ENCODE data around the gene SYK.
"Not testable (repeated sequence)": the region's sequence is repeated elsewhere in the genome, so short reads cannot be mapped to it uniquely, and the experiment has no call there.

Gene SYK

DNA sequence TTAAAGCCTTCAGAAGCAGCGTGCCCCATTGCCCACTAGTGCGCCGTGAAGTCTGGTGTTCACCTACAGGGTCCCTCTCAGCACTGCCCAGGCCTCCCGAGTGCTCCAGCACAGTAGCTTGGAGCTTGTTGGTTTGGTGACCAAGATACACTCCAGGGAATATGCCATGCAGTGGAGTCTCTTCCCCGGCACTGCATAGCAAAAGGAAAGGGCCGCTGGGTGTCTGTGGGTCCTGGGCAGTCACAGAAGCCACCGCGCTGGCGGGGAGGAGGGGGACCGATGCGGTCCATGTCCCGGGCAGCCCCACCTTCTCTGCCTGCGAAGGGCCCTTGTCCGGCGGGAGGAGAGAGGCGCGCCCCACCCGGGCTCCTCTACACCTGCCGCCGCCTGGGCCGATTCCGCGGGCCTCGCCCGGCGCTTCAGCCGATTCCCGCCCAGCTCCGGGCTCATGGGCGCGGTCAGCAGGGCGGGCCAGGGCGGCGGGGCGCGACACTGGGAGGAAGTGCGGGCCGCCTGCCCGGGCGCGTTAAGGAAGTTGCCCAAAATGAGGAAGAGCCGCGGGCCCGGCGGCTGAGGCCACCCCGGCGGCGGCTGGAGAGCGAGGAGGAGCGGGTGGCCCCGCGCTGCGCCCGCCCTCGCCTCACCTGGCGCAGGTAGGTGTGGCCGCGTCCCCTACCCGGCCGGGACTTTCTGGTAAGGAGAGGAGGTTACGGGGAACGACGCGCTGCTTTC is at the start of gene SYK:
TSS of gene SYK (plus strand) at position 579 of the 732 bp plus-strand sequence. CDS start 42,080 bp downstream, outside the sequence.
- DNase-seq: peak; percentile 5

DNA sequence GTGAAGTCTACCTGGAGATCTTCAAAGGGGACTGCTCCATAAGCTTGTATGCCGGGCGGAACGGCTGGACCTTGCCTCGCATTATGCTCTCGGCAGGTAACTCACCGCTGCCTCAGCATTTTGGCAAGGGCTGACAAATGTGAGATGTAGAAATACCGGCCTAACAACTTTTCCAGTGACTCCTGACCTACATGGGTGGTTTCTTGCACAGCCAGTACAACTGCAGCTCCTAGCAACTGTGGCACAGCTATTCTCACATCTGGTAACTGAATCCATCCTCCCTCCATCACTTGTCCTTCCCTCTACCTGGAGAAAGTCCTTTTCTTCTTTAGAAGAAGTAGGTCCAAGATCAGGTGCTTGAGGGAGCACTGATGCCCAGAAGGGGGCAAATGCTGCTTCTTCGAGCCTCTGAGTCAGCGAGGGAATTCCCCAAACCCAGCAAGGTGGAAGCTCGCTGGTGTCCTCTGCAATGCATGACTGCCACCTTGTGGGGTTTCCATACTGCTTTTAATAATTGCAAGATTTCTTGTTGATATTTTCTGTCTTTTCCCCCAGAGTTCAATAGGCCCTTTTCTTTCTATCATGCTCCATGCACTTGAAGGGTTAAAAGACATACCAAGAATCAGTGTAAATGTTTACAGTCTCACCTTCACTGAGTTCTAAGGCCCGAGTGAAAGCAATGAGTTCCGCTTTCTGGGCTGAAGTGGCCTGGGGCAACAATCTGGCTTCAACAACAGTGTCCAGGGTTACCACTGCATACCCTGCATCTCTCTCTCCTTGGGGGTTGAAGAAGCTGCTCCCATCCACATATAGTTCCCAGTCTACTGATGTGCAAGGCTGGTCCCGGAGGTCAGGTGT is 45.9 kb upstream of the SYK start:
- peak; percentile 54 for DNase-seq

DNA sequence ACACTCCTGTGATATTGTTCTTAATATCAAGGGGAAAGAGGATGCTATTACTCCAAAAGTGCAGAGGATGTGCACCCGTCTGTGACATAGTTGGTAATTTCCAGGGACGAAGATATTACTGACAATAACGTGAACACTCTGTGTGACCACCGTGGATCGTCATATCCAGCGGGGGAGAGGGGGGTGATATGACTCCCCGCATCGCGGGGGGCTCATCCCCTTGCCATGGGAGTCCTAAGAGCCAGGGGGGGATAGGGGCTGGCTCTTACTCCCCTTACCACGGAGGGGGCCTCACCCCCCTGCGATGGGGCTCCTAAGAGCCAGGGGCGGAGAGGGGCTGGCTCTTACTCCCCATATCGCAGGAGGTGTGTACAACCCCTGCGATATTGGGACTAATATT is 41.0 kb upstream of the SYK start:
- not testable (repeated sequence) for DNase-seq

DNA sequence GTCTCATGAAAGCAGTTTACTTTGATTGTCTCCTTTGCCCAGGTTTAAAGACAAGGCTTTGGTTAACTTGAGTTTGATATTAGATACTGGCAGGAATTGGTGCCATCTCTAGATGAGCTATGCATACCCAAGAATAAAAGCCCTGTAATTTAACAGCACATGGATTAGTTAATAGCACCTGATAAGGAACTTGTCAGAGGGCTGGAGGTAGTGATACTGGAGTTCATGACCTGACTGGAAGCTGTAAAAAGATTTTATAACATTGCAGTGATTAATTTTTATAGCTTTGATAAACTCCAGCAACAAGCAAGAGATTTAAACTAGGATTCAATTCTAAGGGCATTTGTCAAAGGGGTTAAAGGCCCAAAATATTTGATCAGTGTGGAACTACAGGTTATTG is 34.9 kb upstream of the SYK start:
- DNase-seq: no peak

DNA sequence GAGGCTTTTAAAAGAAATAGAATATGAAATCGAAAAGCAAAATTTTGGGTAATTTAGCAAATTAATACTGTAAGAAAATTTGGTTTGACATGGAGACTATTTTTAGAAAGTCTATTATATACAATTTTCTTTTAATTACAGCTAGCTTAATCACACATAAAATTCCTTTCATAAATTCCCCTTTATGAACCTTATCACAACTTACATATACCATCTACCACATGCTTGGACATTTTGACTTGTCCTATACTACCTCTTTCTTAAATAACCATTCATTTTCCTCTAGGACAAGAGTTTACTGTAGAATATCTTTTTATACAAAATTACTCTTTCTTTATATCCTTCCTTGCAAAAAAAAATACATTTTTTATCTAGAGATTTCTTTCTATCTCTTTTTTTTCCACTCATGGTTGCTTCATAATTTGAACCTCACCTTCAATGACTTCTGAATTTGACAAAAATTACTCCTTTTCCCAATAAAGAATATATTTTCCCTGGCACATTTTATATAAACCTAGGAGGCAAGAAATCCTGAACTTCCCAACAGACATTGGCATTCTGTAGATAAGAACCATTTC is 34.0 kb upstream of the SYK start:
- no peak for DNase-seq

DNA sequence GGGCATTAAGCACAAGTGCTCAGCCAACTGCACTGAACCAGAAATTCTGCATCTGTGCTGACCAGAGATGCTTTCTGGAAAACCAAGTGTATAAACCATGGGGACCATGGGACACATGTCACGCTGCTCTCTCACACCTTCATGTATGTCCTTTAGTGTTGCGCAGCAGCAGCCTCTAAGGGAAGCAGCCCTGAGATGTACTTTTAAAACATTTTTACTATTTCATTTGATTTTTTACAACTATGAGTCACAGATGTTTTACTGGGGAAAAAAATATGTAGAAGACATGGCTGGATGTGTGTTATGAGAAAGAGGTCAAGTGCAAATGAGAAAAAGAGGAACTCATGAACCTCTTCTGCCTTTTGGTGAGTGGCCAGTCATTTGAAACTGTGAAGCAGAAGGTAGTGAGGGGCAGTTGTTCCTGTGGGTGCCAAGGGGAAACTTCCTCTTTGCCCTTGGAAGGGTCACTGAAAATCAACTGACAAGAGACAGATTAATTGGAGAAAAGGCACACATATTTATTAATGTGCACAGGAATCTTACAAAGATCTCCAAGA is 31.4 kb upstream of the SYK start:
- DNase-seq: peak; percentile 2

DNA sequence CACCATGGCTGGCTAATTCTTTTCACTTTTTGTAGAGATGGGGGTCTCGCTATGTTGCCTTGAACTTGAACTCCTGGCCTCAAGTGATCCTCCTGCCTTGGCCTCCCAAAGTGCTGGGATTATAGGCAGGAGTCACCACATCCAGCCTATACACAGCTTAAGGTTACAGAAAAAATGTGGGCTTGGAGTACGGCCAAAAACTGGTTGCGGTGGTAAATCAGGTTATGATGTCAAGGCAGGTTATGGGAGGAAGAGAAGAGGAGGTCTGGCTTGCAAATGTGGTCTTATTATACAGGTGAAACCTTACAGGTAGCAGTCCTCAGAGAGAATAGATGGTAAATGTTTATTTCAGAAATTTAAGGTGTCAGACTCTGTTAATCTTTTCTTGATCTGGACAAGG is 30.7 kb upstream of the SYK start:
- no peak for DNase-seq

DNA sequence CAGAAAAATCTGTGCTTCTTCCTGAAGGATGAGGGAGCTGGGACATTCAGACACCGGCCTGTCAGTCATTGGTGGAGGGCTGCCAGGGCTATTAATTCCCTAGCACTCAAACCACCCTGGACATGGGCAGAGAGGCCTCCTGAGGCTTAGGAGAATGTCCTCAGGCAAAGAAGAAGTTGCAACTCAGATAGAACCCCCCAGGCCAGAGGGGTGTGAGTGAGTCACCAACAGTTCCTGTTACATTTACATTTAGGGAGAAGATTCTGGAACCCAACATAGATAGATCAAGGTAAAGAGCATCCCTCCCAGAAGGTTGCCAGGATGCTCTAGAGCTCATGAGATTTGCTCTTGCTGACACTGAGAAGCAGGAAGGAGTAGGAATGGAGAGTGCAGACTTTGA is 29.2 kb upstream of the SYK start:
- DNase-seq: no peak

DNA sequence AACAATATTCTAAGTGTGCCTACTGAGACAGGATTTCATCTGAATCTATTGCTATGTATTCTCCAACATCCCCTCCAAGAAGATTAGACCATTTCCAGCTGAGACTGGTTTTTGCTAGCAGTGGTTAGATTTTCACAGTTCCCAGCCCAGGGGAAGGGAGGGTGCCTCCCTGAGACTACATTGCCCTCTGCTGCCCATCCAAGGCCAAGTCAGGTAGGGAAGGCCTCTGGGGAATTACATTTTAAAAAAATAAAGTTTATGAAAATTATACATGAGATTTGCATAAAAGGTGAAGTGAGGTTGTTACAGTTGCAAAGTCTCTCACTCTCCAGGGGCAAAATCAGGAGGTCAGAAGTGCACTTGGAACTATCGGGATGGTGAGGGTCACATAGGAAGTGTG is 28.0 kb upstream of the SYK start:
- DNase-seq: no peak

DNA sequence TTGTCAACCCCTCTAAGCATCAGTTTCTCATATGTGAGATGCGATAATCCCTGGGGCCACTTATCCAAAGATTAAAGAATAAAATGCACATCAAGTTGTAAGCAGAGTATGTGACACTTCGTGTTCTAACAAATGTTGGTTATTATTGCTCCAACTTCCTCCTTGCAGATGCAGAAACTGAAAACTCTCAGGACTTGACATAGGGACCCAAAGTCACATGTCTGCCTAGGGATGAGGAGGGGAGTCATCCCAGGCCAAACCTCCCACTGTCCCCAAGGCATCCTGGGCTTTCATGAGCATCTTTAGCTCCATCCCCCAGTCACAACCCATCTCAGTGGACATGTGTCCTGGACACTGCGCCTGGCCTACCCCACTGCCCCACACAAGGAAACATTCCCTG is 27.5 kb upstream of the SYK start:
- no peak for DNase-seq

DNA sequence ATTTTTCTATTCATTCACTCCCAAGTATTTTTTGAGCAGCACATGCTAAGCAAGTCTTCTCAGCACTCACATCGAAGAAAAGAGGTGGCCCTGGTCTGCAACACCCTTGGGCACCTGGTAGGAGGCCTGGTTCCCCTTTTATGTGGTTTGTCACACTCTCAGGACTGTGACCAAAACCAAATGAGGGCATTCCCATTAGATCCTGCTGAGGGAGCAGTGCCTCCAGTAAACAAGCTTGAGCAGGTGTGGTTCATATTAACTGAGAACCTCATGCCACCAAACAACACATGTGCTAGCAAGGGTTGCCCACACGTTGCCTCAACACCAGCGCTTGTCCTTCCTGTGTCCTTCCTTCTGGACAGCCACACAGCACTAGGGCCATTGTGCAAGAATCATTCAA is 26.9 kb upstream of the SYK start:
- DNase-seq: peak; percentile 16

DNA sequence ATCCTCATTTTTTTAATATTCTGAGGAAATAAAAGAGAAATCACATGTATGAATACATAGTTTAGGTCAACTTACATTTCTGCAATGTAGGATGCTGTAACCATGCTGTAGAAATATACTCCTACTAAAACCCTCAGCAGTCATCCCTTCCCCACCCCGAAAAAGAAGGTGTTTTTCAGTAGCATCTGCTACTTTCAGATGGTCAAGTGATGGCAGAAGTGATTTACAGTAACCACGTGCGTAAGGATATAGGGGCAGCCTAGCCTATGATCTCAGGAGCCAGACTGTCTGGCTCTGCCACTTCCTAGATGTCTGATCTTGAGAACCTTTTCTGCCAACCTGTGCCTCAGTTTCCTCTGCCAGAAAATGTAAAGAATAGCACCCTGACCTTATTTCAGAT is 26.0 kb upstream of the SYK start:
- DNase-seq: no peak

DNA sequence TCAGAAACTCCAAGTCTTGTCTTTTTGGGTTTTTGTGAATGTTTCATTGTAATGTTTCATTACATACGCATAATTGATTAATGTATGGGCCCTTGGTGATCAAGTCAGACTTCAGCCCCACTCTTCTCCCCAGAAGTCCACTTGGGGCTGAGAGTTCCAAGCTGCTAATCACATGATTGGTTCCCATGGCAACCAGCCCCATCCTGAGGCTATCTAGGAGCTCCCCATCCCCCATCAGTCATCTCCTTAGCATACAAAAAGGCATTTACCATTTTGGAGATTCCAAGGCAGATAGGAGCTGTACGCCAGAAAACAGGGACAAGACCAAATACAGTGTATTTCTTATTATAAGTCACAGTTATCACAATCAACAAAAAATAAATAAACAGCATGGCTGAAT is 22.9 kb upstream of the SYK start:
- no peak for DNase-seq

DNA sequence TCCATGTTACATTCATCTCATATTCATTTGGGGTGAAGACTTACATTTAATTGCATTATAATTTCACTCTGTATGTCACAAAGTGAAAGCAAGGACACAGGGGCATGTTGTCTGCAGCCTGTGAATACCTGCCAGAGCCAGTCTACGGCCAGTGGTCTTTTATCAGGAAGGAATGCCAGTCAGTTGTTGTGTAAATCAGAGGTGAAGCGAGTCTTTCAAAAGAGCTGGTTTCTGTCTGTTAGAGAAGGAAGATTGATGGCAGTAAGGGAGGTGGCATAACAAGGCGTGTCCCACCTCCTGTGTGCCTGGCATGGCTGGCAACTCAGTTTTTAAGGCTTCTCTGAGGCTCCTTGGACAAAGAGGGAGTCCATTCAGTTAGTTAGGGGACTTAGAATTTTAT is 18.1 kb upstream of the SYK start:
- DNase-seq: no peak

DNA sequence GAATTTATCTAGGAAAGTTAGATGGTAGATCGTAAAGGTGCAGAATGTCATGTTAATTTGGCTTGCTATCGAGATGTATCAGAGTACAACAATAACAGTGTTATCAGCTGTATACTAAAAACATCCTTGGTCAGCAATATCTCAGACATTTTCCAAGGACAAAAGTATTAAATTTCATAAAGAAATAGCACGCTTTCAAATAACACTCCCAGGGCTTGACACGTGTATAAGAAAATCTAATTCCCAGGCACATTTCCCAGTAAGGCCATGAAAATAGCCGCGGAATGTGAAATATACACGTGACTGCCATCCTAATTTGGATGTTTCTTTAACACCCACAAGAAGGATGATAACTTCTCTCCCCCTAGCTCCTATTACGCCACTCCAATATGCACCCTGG is 17.7 kb upstream of the SYK start:
- no peak for DNase-seq

DNA sequence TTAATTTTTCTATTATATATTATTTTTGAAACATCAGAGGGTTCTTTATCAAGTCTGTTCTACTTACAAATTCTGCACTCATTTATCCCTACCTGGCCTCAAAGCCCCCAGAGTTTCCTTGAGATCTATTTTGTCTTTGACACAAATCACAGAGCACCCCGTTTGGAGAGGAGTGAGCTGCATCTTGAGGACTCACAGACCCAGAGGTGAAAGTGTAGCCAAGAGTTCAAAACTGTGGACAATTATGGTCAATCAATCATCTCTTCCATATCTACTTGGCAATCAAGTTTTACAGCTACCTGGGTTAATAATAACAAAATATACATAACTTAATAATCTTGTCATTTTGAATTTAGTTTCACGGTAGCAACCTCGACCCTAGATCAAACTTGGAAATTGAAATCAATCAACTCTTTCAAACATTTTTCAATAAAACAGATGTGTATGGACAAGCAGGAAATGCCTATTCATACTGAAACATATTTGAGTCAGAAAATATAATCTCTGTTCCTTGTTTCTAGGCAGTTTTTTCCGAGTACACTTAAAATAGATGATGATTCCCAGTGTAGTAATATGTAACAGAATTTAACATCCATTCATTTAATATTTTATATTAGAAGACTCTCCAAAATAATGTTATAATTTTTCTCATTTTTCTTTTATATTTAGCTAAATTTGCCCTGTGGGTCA is 13.7 kb upstream of the SYK start:
- no peak for DNase-seq

DNA sequence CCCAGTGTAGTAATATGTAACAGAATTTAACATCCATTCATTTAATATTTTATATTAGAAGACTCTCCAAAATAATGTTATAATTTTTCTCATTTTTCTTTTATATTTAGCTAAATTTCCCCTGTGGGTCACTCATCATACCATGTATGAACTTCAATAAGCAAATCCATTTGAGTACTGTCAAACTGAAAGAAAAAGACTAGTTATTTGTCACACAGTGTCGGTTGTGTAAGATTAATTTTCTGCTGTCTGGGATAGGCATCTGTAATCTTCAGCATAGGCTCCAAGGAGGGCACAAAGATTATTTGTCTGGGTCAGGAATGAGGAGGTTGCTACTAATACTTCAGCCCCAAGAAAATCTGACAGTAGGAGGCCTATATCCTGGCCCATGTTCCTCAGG is 13.1 kb upstream of the SYK start:
- not testable (repeated sequence) for DNase-seq

DNA sequence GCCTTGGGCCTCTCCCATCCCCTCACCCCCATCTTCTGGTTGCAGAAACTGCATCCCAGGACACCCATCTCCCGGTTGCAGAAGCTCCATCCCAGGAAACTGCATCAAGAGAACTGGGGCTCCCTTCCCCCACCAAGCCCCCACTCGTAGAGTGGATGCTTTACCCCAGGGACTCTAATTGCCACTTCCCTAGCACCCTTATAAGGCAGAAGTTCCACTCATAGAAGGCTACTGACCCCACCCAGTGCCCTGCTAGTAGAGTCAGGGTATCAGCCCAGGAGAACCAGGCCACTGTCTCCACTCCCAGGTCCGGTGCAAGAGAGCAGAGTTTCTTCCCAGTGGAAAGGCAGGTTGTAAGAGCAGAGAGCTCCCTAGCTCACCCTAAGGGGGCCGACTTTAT is 12.2 kb upstream of the SYK start:
- DNase-seq: no peak

DNA sequence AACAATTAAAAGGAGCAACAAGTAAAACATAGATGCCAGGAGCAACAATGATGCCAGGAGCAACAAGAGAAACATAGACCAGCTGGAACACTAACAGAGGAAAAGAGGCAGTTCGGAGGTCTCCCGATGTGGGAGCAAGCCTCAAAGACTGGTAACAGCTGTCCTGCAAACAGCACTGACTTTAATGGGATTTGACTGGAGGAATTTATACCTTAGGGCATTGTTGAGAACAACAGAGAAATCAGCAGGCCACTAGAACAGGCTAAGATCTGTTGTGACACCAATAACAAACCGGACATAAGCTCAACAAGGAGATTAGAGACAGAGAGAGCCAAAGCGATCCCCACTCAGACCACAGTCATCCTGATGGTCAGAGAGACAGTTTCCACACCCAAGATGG is 11.8 kb upstream of the SYK start:
- no peak for DNase-seq

DNA sequence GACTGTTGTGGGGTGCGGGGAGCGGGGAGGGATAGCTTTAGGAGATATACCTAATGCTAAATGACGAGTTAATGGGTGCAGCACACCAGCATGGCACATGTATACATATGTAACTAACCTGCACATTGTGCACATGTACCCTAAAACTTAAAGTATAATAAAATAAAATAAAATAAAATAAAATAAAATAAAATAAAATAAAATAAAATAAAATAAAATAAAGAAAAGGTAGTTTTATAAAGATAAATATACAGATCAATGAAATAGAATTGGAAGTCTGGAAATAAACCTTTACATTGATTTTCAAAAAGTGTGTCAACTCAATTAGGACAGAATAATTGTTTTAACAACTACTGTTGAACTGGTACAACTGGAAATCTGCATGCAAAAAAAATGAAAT is 8.6 kb upstream of the SYK start:
- DNase-seq: not testable (repeated sequence)

DNA sequence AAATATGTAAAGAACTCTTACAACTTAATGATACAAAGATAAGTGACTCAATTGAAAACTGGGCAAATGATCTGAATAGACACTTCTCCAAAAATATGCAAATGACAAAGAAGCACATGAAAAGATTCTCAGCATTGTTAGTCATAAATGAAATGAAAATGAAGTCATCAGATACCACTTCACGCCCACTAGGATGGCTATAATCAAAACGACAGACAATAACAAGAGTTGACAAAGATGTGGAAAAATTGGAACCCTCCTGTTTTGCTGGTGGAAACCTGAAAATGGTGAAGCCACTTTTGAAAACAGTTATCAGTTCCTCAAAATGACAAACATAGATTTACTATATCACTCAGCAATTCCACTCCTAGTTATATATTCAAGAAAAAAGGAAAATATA is 7.9 kb upstream of the SYK start:
- no peak for DNase-seq

DNA sequence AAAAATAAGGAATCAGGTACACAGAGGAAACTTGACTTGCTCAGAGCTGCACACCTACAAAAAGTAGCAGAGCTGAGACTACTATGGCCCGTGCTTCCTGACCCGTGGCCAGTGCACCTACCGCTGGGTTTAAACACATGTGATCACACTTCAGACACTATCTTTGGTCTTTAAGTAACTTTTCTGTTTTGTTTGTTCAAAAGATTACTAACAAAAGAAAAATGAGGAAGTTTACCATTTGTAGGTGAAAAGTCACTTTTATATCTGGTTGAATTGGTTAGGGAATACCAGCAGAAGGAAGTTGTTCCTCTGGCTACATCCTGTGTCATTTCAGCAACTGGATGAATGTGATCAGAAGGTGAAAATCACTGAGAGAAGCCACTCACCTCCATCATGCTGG is 6.5 kb upstream of the SYK start:
- no peak for DNase-seq

DNA sequence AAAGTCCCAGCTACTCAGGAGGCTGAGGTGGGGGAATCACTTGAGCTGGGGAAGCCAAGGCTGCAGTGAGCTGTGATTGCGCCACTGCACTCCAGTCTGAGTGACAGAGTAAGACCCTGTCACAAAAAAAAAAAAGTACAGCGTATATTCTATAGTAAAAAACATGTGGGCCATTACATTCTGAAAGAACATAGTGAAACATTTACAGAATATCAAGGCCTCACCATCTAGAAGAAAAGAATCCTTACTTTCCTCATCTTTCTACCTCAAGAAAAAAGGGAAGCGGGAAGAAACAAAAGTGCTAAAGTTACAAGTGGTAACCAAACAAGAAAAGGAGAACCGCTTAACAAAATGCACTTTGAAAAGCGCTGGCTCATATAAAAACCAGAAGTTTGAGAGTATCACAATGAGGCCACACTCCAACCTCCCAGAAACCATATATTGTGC is 5.7 kb upstream of the SYK start:
- DNase-seq: no peak
